Measurements from ENCODE around the gene FAAP100. TPM values are rescaled to one million over a fixed set of nuclear protein-coding genes. Genes with fewer than 3 reads are reported as not detected.
"Not testable (repeated sequence)": the region's sequence is repeated elsewhere in the genome, so short reads cannot be mapped to it uniquely, and the experiment has no call there.

The FAAP100 gene, protein sequence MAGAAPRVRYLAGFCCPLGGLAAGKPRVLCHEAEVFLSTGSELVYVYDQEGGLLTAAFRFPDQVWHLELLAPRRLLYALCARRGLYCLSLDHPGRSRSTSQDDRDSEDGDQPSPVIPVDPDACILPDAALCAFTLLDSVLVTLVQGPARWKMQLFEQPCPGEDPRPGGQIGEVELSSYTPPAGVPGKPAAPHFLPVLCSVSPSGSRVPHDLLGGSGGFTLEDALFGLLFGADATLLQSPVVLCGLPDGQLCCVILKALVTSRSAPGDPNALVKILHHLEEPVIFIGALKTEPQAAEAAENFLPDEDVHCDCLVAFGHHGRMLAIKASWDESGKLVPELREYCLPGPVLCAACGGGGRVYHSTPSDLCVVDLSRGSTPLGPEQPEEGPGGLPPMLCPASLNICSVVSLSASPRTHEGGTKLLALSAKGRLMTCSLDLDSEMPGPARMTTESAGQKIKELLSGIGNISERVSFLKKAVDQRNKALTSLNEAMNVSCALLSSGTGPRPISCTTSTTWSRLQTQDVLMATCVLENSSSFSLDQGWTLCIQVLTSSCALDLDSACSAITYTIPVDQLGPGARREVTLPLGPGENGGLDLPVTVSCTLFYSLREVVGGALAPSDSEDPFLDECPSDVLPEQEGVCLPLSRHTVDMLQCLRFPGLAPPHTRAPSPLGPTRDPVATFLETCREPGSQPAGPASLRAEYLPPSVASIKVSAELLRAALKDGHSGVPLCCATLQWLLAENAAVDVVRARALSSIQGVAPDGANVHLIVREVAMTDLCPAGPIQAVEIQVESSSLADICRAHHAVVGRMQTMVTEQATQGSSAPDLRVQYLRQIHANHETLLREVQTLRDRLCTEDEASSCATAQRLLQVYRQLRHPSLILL
- 10 to 100 TPM; 29.0 TPM for total RNA-seq

DNA sequence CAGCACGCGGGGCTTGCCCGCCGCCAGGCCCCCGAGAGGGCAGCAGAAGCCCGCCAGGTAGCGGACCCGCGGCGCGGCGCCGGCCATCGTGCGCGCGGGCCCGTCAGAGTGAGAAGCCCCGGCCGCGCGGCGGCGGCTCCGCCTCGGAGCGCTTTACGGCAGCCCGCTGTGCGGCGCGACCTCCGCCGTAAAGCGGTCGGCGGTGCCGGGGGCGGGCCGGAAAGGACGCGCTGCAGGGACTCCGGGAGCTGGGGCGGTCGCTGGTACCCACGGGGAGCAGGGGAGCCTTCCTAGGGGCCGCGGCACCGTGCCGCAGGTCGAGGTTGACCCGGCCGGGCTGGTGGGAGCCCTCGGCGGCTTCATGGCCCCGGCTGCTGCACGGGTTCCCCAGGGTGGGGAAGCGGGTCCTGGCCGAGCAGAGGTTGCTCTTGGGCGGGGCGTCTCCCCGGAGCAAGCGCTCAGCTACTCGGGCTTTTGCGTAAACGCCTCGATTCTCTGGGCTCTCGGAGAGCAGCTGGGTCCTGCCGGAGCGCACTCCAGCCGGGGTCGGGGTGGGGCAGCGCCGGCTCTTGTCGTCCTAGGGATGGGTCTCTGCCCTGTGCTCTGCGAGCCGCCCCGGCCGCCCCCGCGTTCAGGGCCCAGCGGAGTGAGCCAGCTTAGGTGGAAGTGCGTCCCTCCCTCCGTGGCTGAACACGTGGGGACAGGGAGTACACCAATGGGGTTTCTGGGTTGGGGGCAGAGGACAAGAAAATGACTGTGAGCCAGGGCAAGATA lies at the start of gene FAAP100:
Gene FAAP100, minus strand, starts transcription at position 110 of the 774 bp plus-strand sequence. Its CDS starts 23 bp downstream, at position 87.
- Mint-ChIP-seq H3K4me3 (peak within 1 kb of the TSS; percentile 83), H3K4me1 (peaks cover 35% of the 10 kb centered on the region), H3K27ac (peak within 1 kb of the TSS; percentile 89), H3K9me3 (no peaks in the 10 kb centered on the region), H3K36me3 (ENCODE audit: low read depth) (peaks cover 15% of the 10 kb centered on the region), H3K27me3 (no peaks in the 10 kb centered on the region)
- DNase-seq = peak; percentile 86
- POLR2A ChIA-PET = interaction anchor here (0.8 to 2.5 kb wide), 15 partner anchors 9 to 306 kb away, joined by 3 to 24 read pairs (median 4); partner anchors contain the start of genes ACTG1, ARL16 and HGS
- CTCF ChIA-PET = interaction anchor here (0.8 to 2.2 kb wide), 5 partner anchors 10 to 68 kb away, joined by 3 to 9 read pairs (median 4); no protein-coding TSS in a partner anchor

DNA sequence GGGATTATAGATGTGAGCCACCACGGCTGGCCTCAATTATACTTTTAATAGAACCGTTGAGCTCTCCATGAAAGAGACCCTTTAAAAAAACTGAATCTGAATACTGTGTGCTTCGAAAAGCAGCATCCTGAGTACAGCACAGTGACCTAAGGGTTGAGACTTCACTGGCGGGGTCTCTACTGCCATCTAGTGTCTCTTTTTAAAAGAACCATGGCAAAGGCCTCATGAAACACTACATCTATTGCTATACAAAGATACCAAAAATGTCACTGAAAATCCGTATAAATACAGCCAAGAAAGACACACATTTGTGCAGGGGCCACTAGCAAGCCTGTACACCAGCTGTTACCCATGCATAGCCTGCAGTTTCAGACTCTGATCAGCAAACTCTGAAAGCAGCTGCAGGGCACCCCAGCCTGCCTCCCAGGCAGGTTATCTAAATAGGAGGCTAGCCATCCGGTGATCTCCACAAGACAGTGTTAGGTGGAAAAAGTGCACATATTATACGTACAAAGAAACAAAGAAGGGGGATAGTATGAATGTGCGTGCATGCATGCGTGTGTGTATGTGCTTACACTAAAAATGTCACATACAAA lies 49.5 kb upstream of the FAAP100 start:
- peaks cover 60% of the 10 kb centered on the region for H3K36me3 Mint-ChIP-seq (ENCODE audit: low read depth)
- no peak overlapping the region for H3K4me3 Mint-ChIP-seq
- peaks cover 10% of the 10 kb centered on the region for H3K4me1 Mint-ChIP-seq
- H3K9me3 Mint-ChIP-seq = no peaks in the 10 kb centered on the region
- H3K27ac Mint-ChIP-seq = peak overlapping the region; percentile 48
- no peaks in the 10 kb centered on the region for H3K27me3 Mint-ChIP-seq
- ChIA-PET POLR2A (interaction anchor here (1.7 kb wide), 1 partner anchor 11 kb away, joined by 4 read pairs; no protein-coding TSS in a partner anchor), CTCF (interaction anchor here (0.5 to 2.7 kb wide), 20 partner anchors 10 to 436 kb away, joined by 3 to 17 read pairs (median 4); partner anchors contain the start of genes ARL16, DCXR, FAAP100 and HGS)
- peak; percentile 46 for DNase-seq

DNA sequence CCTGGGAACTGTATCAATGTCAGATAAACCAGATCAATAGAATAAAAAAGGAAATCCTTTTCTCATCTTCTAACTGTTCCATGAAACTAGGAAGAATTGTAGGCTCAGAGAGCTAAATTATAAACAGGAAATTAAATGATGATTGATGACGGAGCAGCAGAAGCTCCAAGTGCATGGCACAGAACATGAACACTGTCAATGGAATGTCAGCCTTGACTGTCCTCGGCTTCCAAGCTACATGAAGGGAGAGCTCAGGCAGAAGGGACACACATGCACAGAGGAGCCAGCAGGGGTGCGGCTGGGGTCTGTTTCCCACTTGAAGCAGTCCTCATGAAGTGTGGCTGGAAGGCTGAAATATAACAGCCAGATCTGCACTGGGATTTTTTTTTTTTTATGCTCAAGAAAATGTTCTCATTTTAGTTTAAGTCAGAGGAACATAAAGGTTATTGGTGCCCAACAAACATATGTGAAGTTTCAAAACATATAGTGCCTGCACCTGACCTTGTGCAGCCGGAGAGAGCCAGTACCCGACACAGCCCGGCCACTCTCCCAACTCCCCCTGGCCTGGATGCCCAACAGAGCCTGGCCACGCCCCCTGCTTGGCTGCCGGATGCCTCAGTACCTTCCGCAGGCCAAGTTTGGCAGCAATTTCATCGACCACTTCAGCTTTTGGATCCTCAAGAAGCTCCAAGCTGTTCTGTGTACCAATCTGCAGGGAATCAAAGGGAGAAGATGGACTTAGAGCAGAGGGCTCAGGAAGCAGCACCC lies 47.8 kb upstream of the FAAP100 start:
- no peak overlapping the region for H3K27ac Mint-ChIP-seq
- DNase-seq = no peak
- peaks cover 10% of the 10 kb centered on the region for H3K4me1 Mint-ChIP-seq
- ChIA-PET CTCF (interaction anchor here (1.0 to 2.7 kb wide), 5 partner anchors 9 to 81 kb away, joined by 3 to 17 read pairs (median 6); no protein-coding TSS in a partner anchor), POLR2A (interaction anchor here (0.7 to 1.7 kb wide), 2 partner anchors 13 to 89 kb away, joined by 3 to 4 read pairs; no protein-coding TSS in a partner anchor)
- no peaks in the 10 kb centered on the region for H3K27me3 Mint-ChIP-seq
- H3K9me3 Mint-ChIP-seq = no peaks in the 10 kb centered on the region
- peaks cover 54% of the 10 kb centered on the region for H3K36me3 Mint-ChIP-seq (ENCODE audit: low read depth)
- H3K4me3 Mint-ChIP-seq = no peak overlapping the region

DNA sequence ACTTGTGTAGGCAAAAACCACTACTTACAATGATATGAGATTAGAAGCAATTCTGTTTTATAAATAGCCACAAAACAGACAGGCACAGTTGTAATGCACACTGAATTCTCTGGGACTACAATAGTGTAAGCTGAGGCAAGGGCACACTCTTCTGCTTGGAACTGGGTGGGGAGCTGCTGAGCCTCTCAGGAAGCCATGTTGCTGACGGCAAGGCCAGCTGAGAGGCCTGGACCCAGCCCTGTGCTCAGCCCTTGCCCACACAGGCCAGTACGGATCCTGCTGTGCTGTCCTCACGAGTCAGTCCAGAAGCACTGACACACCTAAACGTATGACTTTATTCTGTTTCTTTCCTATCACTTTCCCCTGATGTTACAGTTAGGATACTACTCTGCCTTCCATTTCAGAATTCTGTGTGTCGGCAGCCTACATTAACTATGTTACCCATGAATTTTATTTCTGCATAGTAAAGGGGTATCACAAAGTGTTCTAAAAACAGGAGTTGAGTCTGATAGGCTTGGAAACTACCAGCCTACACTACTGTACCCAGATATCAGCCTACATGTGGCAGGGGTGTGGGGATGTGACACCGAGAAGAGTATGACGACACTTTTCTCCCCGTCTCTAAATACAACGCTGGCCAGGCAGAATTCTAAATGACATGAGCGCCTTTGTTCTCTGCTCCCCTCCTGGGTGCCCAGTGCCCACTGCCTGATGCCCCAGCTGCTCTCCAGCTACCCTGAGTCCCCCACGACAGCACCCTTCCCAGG lies 41.1 kb upstream of the FAAP100 start:
- no peak overlapping the region for H3K4me3 Mint-ChIP-seq
- ChIA-PET CTCF (interaction anchor here (0.7 kb wide), 1 partner anchor 369 kb away, joined by 4 read pairs; no protein-coding TSS in a partner anchor), POLR2A (no interaction called here)
- peaks cover 3% of the 10 kb centered on the region for H3K4me1 Mint-ChIP-seq
- H3K36me3 Mint-ChIP-seq (ENCODE audit: low read depth) = peaks cover 46% of the 10 kb centered on the region
- no peaks in the 10 kb centered on the region for H3K9me3 Mint-ChIP-seq
- no peaks in the 10 kb centered on the region for H3K27me3 Mint-ChIP-seq
- DNase-seq = no peak
- H3K27ac Mint-ChIP-seq = no peak overlapping the region

DNA sequence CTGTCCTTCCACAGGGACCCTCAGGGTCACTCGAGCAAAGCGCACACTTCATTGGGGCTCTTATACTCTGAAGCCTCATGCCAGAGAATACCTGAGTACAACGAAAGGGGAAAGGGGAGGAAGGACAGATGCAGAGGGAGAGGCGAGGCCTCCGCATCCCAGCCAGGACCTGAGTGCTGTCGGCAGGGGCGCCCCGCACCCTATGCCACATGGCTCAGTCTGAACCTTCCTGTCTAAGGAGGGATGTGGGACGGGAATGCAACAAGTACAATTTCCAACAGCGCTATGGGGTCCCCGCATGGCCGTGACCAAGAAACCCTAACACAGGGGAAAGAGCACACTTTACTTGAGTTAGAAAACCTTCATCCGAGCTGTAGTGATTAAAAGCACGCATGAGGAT lies 39.8 kb upstream of the FAAP100 start:
- Mint-ChIP-seq H3K27ac (no peak overlapping the region), H3K4me3 (no peak overlapping the region), H3K27me3 (no peaks in the 10 kb centered on the region), H3K4me1 (no peaks in the 10 kb centered on the region), H3K36me3 (ENCODE audit: low read depth) (peaks cover 47% of the 10 kb centered on the region), H3K9me3 (no peaks in the 10 kb centered on the region)
- ChIA-PET CTCF (no interaction called here), POLR2A (no interaction called here)
- DNase-seq = no peak

DNA sequence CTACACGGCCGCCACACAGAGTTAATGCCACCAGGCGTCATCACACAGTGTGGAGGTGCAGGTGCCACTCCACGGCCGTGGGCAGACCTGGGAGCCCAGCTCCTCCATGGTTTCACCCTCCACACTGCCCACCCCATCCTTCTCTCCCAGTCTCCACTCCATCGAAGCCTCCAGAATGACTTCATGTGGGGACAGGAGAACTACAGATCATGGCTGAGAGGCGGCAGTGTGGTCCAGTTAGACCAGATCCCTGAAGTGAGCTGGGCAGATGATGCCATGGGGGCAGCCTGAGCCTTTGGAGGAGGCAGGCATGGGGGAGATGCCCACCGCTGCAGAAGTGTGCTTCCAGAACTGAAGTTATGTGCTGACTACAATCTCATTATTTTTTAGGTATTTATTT lies 38.0 kb upstream of the FAAP100 start:
- DNase-seq = no peak

DNA sequence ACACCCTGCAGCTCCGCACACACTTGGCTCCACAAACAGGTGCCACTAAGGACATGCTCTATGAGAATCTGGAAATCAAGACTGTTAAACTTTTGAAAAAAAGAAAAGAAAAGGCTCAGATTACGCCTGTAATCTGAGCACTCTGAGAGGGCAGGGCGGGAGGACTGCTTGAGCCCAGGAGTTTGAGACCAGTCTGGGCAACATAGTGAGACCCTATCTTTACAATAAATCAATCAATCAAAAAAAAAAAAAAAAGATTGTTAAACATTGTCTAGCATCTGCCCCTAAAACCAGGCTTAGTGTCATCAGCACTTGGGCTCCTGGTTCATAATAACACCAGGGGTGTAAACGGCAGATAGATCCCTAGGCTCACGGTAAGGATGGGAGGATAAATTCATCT lies 37.5 kb upstream of the FAAP100 start:
- H3K27ac Mint-ChIP-seq = no peak overlapping the region
- H3K27me3 Mint-ChIP-seq = no peaks in the 10 kb centered on the region
- H3K9me3 Mint-ChIP-seq = no peaks in the 10 kb centered on the region
- peaks cover 49% of the 10 kb centered on the region for H3K36me3 Mint-ChIP-seq (ENCODE audit: low read depth)
- CTCF ChIA-PET = no interaction called here
- DNase-seq = no peak
- H3K4me1 Mint-ChIP-seq = no peaks in the 10 kb centered on the region
- H3K4me3 Mint-ChIP-seq = no peak overlapping the region
- POLR2A ChIA-PET = no interaction called here

More for the DNA sequence above, 38.0 kb upstream of the FAAP100 start:
- Mint-ChIP-seq H3K27me3 (no peaks in the 10 kb centered on the region), H3K9me3 (no peaks in the 10 kb centered on the region), H3K36me3 (ENCODE audit: low read depth) (peaks cover 52% of the 10 kb centered on the region), H3K4me3 (no peak overlapping the region), H3K4me1 (no peaks in the 10 kb centered on the region), H3K27ac (no peak overlapping the region)
- CTCF ChIA-PET = interaction anchor here (1.4 kb wide), 1 partner anchor 11 kb away, joined by 5 read pairs; no protein-coding TSS in a partner anchor
- POLR2A ChIA-PET = no interaction called here

DNA sequence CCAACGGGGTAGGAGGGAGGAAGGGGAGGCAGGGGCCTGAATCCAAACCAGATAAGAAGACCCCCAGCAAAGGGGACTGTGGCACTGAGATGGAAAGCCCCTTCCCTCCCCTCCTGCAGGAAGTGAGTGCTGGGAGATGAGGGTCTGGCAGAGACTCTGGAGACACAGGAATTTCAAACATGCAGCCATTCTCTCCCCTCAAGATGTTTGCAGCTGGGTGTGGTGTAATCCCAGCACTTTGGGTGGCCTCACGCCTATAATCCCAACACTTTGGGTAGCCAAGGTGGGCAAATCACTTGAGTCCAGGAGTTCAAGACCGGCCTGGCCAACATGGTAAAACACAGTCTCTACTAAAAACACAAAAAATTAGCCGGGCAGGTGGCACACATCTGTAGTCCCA lies 33.9 kb upstream of the FAAP100 start:
- Mint-ChIP-seq H3K9me3 (no peaks in the 10 kb centered on the region), H3K27ac (no peak overlapping the region), H3K4me1 (no peaks in the 10 kb centered on the region), H3K36me3 (ENCODE audit: low read depth) (peaks cover 48% of the 10 kb centered on the region), H3K4me3 (no peak overlapping the region), H3K27me3 (no peaks in the 10 kb centered on the region)
- POLR2A ChIA-PET = no interaction called here
- CTCF ChIA-PET = no interaction called here
- DNase-seq = no peak

DNA sequence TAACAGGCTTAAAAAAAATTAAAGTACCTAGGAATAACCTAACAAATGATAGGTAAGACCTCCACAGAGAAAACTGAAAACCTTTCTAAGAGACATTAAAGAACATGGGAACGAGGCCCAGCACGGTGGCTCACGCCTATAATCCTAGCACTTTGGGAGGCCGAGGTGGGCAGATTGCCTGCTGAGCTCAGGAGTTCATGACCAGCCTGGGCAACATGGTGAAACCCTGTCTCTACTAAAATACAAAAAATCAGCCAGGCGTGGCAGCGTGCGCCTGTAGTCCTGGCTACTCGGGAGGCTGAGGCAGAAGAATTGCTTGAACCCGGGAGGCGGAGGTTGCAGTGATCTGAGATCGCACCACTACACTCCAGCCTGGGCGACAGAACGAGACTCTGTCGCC lies 32.6 kb upstream of the FAAP100 start:
- H3K9me3 Mint-ChIP-seq, H3K4me3 Mint-ChIP-seq, POLR2A ChIA-PET, CTCF ChIA-PET, H3K4me1 Mint-ChIP-seq, H3K27ac Mint-ChIP-seq, DNase-seq, H3K27me3 Mint-ChIP-seq: not testable (repeated sequence)
- peaks cover 47% of the 10 kb centered on the region for H3K36me3 Mint-ChIP-seq (ENCODE audit: low read depth)

DNA sequence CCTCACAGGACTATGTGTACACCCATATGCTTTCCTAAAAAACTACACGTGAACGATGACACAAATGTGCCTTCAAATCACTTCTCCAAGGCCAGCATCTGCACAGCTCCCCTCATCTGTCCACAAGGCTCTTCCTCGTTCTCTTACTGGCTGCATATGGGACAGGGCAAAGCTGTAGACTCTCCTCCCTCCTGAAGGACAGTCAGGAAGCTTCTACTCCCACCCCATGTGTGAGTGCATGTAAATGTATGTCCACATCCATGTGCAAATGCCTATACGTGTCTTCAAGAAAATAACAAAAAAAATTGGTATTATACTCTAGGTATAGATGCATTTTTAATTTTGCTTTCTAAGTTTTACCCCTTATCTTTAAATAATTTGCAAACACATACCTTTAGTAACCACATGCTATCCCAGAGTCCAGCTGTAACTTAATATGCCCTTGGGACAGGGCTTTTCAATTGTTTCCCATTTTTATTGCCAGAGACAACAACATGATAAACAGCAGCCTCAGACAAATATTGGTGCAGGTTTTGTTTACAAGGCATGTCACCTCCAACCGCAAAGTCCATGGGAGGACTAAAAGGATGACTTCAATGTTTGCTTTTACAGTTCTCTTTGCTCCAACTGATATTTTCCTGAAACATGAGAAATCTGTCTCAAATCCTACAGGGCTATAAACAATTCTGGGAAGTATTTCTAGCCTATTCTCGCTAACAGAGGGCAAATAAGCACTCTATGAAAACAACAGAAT lies 31.6 kb upstream of the FAAP100 start:
- DNase-seq = no peak
- H3K9me3 Mint-ChIP-seq = no peaks in the 10 kb centered on the region
- peaks cover 45% of the 10 kb centered on the region for H3K36me3 Mint-ChIP-seq (ENCODE audit: low read depth)
- ChIA-PET POLR2A (no interaction called here), CTCF (no interaction called here)
- peaks cover 1% of the 10 kb centered on the region for H3K4me1 Mint-ChIP-seq
- H3K27me3 Mint-ChIP-seq = no peaks in the 10 kb centered on the region
- H3K4me3 Mint-ChIP-seq = no peak overlapping the region
- peak overlapping the region; percentile 36 for H3K27ac Mint-ChIP-seq

DNA sequence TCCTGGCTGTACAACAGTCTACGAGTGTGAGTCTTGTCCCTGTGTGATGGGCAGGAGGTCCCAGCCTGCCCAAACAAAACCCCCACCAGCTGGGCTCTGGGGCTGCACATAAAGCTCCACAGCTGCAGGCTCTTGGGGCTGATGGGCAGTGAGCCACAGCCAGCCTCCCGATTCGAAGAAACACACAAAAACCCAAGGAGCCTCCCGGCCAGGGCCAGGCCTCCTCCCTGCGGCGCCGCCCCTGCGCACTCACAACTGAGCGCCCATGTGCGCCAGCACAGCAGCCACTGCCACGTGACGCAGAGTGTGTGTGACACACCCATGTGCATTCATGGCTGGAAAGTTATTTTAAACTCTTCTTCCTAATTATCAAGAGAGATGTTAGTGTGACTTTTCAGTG lies 30.6 kb upstream of the FAAP100 start:
- DNase-seq = no peak
- Mint-ChIP-seq H3K9me3 (no peaks in the 10 kb centered on the region), H3K27ac (no peak overlapping the region), H3K27me3 (no peaks in the 10 kb centered on the region), H3K36me3 (ENCODE audit: low read depth) (peaks cover 39% of the 10 kb centered on the region), H3K4me1 (peaks cover 1% of the 10 kb centered on the region), H3K4me3 (no peak overlapping the region)
- POLR2A ChIA-PET = no interaction called here
- CTCF ChIA-PET = no interaction called here

Data from activated CD4-positive, alpha-beta memory T cell treated with anti-CD3 and anti-CD28 coated beads, Interleukin-2, amount 10 ng/mL, durations not matched to agents 7 days and 5 days (primary cell).